NCI-H526 treated with DMSO at 0.1 percent for 48 hours (cell line): Measurements from ENCODE around the gene PRR23B.
"Not testable (repeated sequence)": the region's sequence is repeated elsewhere in the genome, so short reads cannot be mapped to it uniquely, and the experiment has no call there.

Source experiments
- DNase-seq: peaks from one replicate; lab custom pipeline; 2025; lab: John Stamatoyannopoulos, UW

The PRR23B gene

GRCh38 chr3:139020868-139021234, at the start of gene PRR23B:
Gene PRR23B, minus strand, starts transcription at chr3:139020926. Its CDS starts 265 bp downstream, at chr3:139020661.
- DNase-seq: no peak

GRCh38 chr3:139062918-139063317, 42.2 kb upstream of the PRR23B start:
- DNase-seq: no peak

- no peak for DNase-seq
Measured at GRCh38 chr3:139052802-139053600, 32.3 kb upstream of the PRR23B start.

GRCh38 chr3:139044366-139045210, 23.9 kb upstream of the PRR23B start, which contains the start of gene PRR23C:
Gene PRR23C, minus strand, starts transcription at chr3:139044892. Its CDS starts 272 bp downstream, at chr3:139044620.
- no peak for DNase-seq

- DNase-seq: no peak
Measured at GRCh38 chr3:139043554-139044365, 23.0 kb upstream of the PRR23B start.

- DNase-seq: no peak
Measured at GRCh38 chr3:139037478-139037877, 16.8 kb upstream of the PRR23B start.

GRCh38 chr3:139032326-139033002, 11.7 kb upstream of the PRR23B start:
- no peak for DNase-seq

- DNase-seq: not testable (repeated sequence)
Measured at GRCh38 chr3:139030576-139030975, 9.8 kb upstream of the PRR23B start.

GRCh38 chr3:139024968-139025367, 4.2 kb upstream of the PRR23B start:
- no peak for DNase-seq

GRCh38 chr3:139020036-139020867, 474 bp downstream of the PRR23B start:
- no peak for DNase-seq

GRCh38 chr3:139016430-139017048, 4.2 kb downstream of the PRR23B start:
- no peak for DNase-seq

GRCh38 chr3:139006051-139006716, 14.5 kb downstream of the PRR23B start, which contains the start of gene PRR23A:
Gene PRR23A, minus strand, starts transcription at chr3:139006268. Its CDS starts 0 bp downstream, at chr3:139006268.
- no peak for DNase-seq

GRCh38 chr3:139005356-139005993, 15.3 kb downstream of the PRR23B start:
- DNase-seq: no peak

- DNase-seq: no peak
Measured at GRCh38 chr3:138995706-138996105, 25.0 kb downstream of the PRR23B start.

- no peak for DNase-seq
Measured at GRCh38 chr3:138987181-138987580, 33.5 kb downstream of the PRR23B start.

- DNase-seq: no peak
Measured at GRCh38 chr3:138985932-138986331, 34.8 kb downstream of the PRR23B start.

GRCh38 chr3:138984816-138985215, 35.9 kb downstream of the PRR23B start:
- DNase-seq: no peak

GRCh38 chr3:138976047-138976446, 44.7 kb downstream of the PRR23B start:
- no peak for DNase-seq

- DNase-seq: no peak
Measured at GRCh38 chr3:138975351-138975750, 45.4 kb downstream of the PRR23B start.
